WERI-Rb-1 (cell line): ENCODE measurements around the gene ST8SIA4.

Experiments used
- DNase-seq: peaks from one replicate; pipeline ENCODE4 v3.0.0-alpha.2; 2020
- H3K27ac ChIP-seq: fragments of 250-450 bp; sonication (Bioruptor Pico); 2 replicates; pipeline ENCODE4 v1.5.1; 2020; ENCODE audit warnings: mild to moderate bottlenecking, moderate library complexity
- H3K27me3 ChIP-seq: fragments of 250-450 bp; sonication (Bioruptor Pico); 2 replicates; pipeline ENCODE4 v1.5.1; 2021; ENCODE audit warnings: mild to moderate bottlenecking, low read depth, moderate library complexity; ENCODE audit not compliant: insufficient read depth, severe bottlenecking
- H3K36me3 ChIP-seq: fragments of 250-450 bp; sonication (Bioruptor Pico); 2 replicates; pipeline ENCODE4 v1.5.1; 2020; ENCODE audit warnings: mild to moderate bottlenecking, moderate library complexity
- H3K4me3 ChIP-seq: 2 replicates; pipeline ENCODE4 v1.5.1; 2011; ENCODE audit warnings: low read depth, mild to moderate bottlenecking, control low read depth, low read length
- H3K9me3 ChIP-seq: fragments of 250-450 bp; sonication (Bioruptor Pico); 2 replicates; pipeline ENCODE4 v1.5.1; 2021; ENCODE audit warnings: mild to moderate bottlenecking, moderate library complexity; ENCODE audit not compliant: severe bottlenecking
- TF ChIP-seq, protein P1 (sequence below): IDR thresholded peaks from 2 replicates; pipeline ENCODE4 v1.5.1; 2011; ENCODE audit warnings: low read depth, mild to moderate bottlenecking, control low read depth, inconsistent platforms, low read length

ST8SIA4 gene

DNA sequence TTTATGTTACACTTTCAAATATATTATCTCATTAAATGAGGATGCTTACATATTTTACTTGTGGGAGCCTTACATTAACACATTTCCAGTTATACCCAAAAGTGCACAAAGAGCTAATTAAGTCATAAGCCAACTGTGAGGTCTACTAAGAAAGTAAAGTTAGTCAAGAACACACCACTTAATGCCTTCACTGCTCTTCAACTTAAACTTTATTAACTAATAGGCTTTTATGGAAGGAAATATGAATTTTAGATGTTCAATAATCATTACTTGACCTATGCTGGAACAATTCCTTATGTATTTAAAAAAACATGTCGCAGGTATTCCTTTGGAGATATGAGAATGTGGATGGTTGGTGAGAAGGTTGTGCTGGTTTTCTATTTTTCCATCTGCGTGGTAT, 3.4 kb downstream of the ST8SIA4 start:
- H3K27ac ChIP-seq, result no peak overlapping the region
- H3K4me3 ChIP-seq, result no peak overlapping the region; the same call in 1 of the 2 replicates
- no peak for DNase-seq
- H3K27me3 ChIP-seq, result no peaks in the 10 kb centered on the region
- TF ChIP-seq, protein P1, sequence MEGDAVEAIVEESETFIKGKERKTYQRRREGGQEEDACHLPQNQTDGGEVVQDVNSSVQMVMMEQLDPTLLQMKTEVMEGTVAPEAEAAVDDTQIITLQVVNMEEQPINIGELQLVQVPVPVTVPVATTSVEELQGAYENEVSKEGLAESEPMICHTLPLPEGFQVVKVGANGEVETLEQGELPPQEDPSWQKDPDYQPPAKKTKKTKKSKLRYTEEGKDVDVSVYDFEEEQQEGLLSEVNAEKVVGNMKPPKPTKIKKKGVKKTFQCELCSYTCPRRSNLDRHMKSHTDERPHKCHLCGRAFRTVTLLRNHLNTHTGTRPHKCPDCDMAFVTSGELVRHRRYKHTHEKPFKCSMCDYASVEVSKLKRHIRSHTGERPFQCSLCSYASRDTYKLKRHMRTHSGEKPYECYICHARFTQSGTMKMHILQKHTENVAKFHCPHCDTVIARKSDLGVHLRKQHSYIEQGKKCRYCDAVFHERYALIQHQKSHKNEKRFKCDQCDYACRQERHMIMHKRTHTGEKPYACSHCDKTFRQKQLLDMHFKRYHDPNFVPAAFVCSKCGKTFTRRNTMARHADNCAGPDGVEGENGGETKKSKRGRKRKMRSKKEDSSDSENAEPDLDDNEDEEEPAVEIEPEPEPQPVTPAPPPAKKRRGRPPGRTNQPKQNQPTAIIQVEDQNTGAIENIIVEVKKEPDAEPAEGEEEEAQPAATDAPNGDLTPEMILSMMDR, result no peak
- no peaks in the 10 kb centered on the region for H3K9me3 ChIP-seq
- no peaks in the 10 kb centered on the region for H3K36me3 ChIP-seq

DNA sequence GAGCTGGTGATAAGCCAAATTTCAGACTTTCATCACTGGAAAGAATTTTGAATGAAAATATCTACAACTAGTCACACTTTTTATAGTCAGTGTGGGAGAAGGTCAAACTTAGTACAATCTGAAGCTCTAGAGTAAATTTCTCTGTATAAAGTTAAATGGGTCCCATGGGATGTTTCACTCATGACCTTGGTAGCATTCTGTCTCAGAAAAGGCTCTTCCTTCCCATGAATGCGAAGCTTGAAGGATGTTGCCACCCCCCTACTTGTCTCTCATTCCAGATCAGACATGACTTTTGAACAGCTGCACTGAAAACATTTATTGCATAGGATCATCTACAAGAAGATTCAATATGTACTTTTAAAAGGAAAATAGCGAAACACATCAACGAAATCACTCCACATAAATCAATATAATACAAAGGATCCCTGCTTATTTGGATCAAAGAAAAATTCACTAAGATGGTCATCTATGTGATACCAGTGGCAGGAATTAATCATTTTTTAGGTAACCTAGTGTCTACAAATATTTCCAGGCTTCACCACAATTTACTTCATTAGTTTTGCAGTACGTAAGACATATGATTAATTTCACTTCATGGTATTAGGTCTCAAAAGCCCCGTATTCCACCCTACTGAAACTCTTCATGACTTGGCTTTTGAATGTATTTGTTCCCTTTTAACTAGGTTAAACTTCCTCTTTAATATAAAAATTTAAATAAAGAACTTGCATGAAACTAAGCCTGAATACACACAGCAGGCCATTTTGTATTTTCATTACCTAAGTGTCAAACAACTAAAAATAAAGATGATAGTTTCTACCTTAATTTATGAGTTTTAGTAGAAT, 4.4 kb downstream of the ST8SIA4 start:
- no peak overlapping the region for H3K4me3 ChIP-seq
- TF ChIP-seq, protein P1, result no peak
- no peak overlapping the region for H3K27ac ChIP-seq
- no peaks in the 10 kb centered on the region for H3K36me3 ChIP-seq
- DNase-seq, result no peak
- H3K9me3 ChIP-seq, result no peaks in the 10 kb centered on the region
- H3K27me3 ChIP-seq, result no peaks in the 10 kb centered on the region

DNA sequence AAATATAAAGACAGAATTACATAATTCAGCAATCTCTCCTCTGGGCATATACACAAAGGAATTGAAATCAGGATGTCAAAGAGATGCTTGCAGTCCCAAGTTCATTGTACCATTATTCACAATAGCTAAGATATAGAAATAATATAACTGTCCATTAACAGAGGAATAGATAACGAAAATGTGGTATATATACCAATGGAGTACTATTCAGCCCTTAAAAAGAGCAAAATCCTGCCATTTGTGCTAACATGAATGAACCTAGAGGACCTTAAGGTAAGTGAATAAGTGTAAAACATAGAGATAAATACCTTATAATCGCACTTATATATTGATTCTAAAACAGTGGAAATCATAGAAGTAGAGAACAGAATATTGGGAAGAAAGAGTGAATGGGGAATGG, 7.0 kb downstream of the ST8SIA4 start:
- no peak overlapping the region for H3K4me3 ChIP-seq
- no peaks in the 10 kb centered on the region for H3K36me3 ChIP-seq
- TF ChIP-seq, protein P1, result no peak
- no peaks in the 10 kb centered on the region for H3K27me3 ChIP-seq
- H3K9me3 ChIP-seq, result no peaks in the 10 kb centered on the region
- no peak overlapping the region for H3K27ac ChIP-seq
- no peak for DNase-seq

DNA sequence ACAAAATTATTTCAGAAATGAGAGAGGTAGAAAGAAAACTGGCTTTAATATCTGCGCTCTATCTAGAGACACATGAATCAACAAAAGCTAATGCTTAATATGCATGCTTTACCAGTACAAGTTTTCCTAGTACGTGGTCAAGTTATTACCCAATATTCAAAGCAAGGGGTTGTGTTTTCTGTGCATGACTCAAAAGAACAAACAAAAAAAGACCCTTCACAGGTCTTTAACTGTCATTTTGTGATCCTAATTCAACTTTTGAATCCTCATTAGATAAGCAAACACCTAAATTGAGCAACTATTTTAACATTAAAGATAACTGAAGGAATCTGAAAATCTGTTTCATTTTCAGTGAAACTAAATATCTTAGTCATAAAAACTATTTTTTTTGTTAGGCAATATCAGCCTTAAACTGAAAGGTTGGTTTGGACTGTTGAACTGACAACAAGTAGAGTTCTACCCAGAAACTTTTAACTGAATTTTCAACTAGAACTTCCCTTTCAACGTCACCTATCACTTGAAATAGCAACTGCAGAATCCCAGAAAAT, 12.5 kb downstream of the ST8SIA4 start:
- DNase-seq, result no peak
- Histone ChIP-seq H3K36me3 (no peaks in the 10 kb centered on the region), H3K27me3 (no peaks in the 10 kb centered on the region), H3K9me3 (no peaks in the 10 kb centered on the region), H3K4me3 (no peak overlapping the region), H3K27ac (no peak overlapping the region)
- TF ChIP-seq, protein P1, result no peak

DNA sequence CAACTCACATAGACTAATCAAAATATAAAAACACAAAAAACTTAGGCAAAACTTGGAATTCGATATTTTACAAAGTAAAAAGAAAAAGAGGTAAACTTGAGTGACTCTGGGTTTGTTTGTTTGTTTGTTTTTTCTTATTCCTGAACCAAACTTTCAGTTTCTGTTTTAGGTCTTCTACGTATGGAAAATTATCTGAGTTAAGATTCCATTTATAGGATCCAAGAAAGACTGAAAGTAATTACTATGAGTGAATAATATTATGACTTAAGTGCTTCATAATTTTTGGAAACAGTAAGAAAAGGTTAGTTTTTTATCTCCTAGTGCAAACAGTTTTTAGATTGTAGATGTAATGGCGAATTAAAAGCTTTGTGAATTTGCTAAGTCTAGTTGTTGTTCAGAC, 13.2 kb downstream of the ST8SIA4 start:
- Histone ChIP-seq H3K9me3 (no peaks in the 10 kb centered on the region), H3K27ac (no peak overlapping the region), H3K27me3 (no peaks in the 10 kb centered on the region), H3K36me3 (no peaks in the 10 kb centered on the region), H3K4me3 (no peak overlapping the region)
- DNase-seq, result no peak
- TF ChIP-seq, protein P1, result no peak
